PC-3 (cell line): ENCODE data around the gene HDGF. TPM values are rescaled to one million over a fixed set of nuclear protein-coding genes. Genes with fewer than 3 reads are reported as not detected.

ENCODE experiments used
- ATAC-seq: fragments of 200-7000 bp; cut with Tn5 transposase; 2 replicates; pipeline ENCODE4 v1.9.1; 2020; ENCODE audit warnings: mild to moderate bottlenecking, moderate library complexity
- BruUV-seq: library from RNA; stranded (reverse); fragments of 400-500 nt; replicated peaks from 2 replicates; lab custom pipeline; 2021; lab: Mats Ljungman, UMichigan
- CTCF ChIA-PET: fragments of 300-600 bp; sonication (Branson Sonifier 250); formaldehyde crosslinking; loops from one replicate; lab custom pipeline; 2022; ENCODE audit warnings: antibody characterized with exemption; lab: Charles Lee
- POLR2A ChIA-PET: fragments of 300-600 bp; sonication (Branson Sonifier 250); formaldehyde crosslinking; loops from one replicate; lab custom pipeline; 2022; ENCODE audit warnings: antibody characterized with exemption; ENCODE audit not compliant: unreplicated experiment; lab: Charles Lee
- DNase-seq: peaks from one replicate; pipeline ENCODE4 v3.0.0-alpha.2; 2015
- H2AFZ ChIP-seq: fragments of 300-600 bp; sonication (generic); 2 replicates; pipeline ENCODE4 v1.6.0; 2016; ENCODE audit warnings: antibody characterized with exemption, low read length
- H3F3A ChIP-seq: fragments of 300-600 bp; sonication (generic); one replicate; pipeline ENCODE4 v1.6.0; 2017; ENCODE audit warnings: antibody characterized with exemption, low read length, control low read depth, mild to moderate bottlenecking; ENCODE audit not compliant: unreplicated experiment
- H3K27ac ChIP-seq: fragments of 300-600 bp; sonication (generic); 2 replicates; pipeline ENCODE4 v1.5.1; 2016; ENCODE audit warnings: mild to moderate bottlenecking, low read length
- H3K27me3 ChIP-seq: fragments of 300-600 bp; sonication (generic); 2 replicates; pipeline ENCODE4 v1.6.1; 2016; ENCODE audit warnings: low read length, mixed read lengths
- H3K36me3 ChIP-seq: fragments of 300-600 bp; sonication (generic); 2 replicates; pipeline ENCODE4 v1.6.1; 2016; ENCODE audit warnings: low read depth, mixed run types, low read length, mixed read lengths
- H3K4me1 ChIP-seq: fragments of 300-600 bp; sonication (generic); 2 replicates; pipeline ENCODE4 v1.5.1; 2016; ENCODE audit warnings: low read length; ENCODE audit not compliant: insufficient read depth
- H3K4me2 ChIP-seq: fragments of 300-600 bp; sonication (generic); 2 replicates; pipeline ENCODE4 v1.6.0; 2016; ENCODE audit warnings: low read length
- H3K4me3 ChIP-seq: fragments of 300-600 bp; sonication (generic); 2 replicates; pipeline ENCODE4 v1.5.1; 2016; ENCODE audit warnings: mild to moderate bottlenecking, low read length, mixed read lengths
- H3K79me2 ChIP-seq: fragments of 300-600 bp; sonication (generic); 2 replicates; pipeline ENCODE4 v1.6.1; 2017; ENCODE audit warnings: low read length, mixed read lengths
- H3K9ac ChIP-seq: fragments of 300-600 bp; sonication (generic); 2 replicates; pipeline ENCODE4 v1.6.0; 2016; ENCODE audit warnings: mild to moderate bottlenecking, low read length
- H3K9me2 ChIP-seq: fragments of 300-600 bp; sonication (generic); replicated peaks from 2 replicates; pipeline ENCODE4 v1.6.1; 2016; ENCODE audit warnings: mixed run types, low read length, mixed read lengths
- H3K9me3 ChIP-seq: fragments of 300-600 bp; sonication (generic); 2 replicates; pipeline ENCODE4 v1.6.1; 2016; ENCODE audit warnings: low read length, mixed read lengths
- H4K20me1 ChIP-seq: fragments of 300-600 bp; sonication (generic); 2 replicates; pipeline ENCODE4 v1.6.1; 2016; ENCODE audit warnings: low read length, mixed read lengths
- EZH2 ChIP-seq: fragments of 300-600 bp; sonication (generic); IDR thresholded peaks from one replicate; pipeline ENCODE4 v1.6.1; 2017; ENCODE audit warnings: antibody characterized with exemption, mild to moderate bottlenecking, low read length; ENCODE audit not compliant: unreplicated experiment
- EZH2phosphoT487 ChIP-seq: fragments of 300-600 bp; sonication (generic); IDR thresholded peaks from 2 replicates; pipeline ENCODE4 v1.6.1; 2018; ENCODE audit warnings: mild to moderate bottlenecking, antibody characterized with exemption, low read length, borderline replicate concordance
- intact Hi-C: fragments of 100-400 bp; cut with micrococcal nuclease; formaldehyde crosslinking; loops from 2 replicates; pipeline ENCODE4 v1.9.0; 2023
- total RNA-seq: library from RNA; depleted of rRNA; stranded (reverse); fragments of >200 nt; gene quantifications from 2 replicates; pipeline ENCODE4 v1.2.3, GENCODE V29; 2014
- TF ChIP-seq, protein P1 (sequence below): fragments of 300-600 bp; sonication (generic); conservative IDR thresholded peaks from 2 replicates; pipeline ENCODE4 v1.5.1; 2017; ENCODE audit warnings: antibody characterized with exemption, low read depth, mild to moderate bottlenecking, low read length

HDGF gene
- total RNA-seq, 1 experiment from 2014 or later: 586 TPM

DNA sequence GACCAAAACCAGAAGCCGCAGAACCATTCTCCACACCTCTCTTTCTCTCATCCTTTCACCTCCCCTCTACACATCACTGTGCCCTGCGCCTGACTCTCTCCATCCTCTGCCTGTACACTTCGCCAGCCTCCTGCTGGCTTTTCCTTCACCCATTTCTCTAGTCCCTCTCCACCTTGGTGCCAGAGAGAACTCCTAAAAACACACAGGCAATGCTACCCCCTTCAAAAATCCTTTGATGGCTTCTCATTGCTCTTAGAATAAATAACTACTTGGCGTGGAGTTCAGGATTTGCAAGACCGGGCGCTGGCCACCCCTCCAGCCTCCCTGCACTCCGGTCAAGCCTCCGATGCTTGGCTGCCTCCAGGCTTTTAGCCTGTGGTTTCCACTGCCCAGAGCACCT lies 54.7 kb downstream of the HDGF start:
- intact Hi-C loops: no loop called here
- ATAC-seq (no peak), DNase-seq (no peak)
- Histone ChIP-seq H3K27ac (no peak overlapping the region), H3F3A (peaks cover 8% of the 10 kb centered on the region), H2AFZ (no peak overlapping the region), H3K9me3 (no peaks in the 10 kb centered on the region), H3K4me1 (peaks cover 30% of the 10 kb centered on the region), H3K4me3 (no peak overlapping the region), H3K27me3 (no peaks in the 10 kb centered on the region), H3K9ac (no peak overlapping the region), H4K20me1 (no peaks in the 10 kb centered on the region), H3K4me2 (no peak overlapping the region), H3K79me2 (no peaks in the 10 kb centered on the region), H3K36me3 (no peaks in the 10 kb centered on the region; the same call in 1 of the 2 replicates), H3K9me2 (no peaks in the 10 kb centered on the region)
- no TSS peak for BruUV-seq
- TF ChIP-seq EZH2: no peak
- ChIA-PET POLR2A (no interaction called here), CTCF (no interaction called here)

DNA sequence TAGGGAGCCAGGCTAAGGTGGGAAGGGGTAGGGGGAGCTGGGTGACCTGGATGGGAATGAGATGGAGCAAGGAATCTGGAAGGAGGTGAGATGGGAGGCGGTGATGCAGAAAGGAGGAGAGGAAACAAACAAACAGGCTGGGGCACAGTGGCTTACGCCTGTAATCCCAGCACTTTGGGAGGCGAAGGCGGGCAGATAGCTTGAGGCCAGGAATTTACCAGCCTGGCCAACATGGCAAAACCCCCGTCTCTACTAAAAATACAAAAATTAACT lies 56.8 kb downstream of the HDGF start:
- no peaks in the 10 kb centered on the region for H4K20me1 ChIP-seq
- no peaks in the 10 kb centered on the region for H3K36me3 ChIP-seq
- POLR2A ChIA-PET: no interaction called here
- no peak overlapping the region for H3K4me3 ChIP-seq
- H3K27me3 ChIP-seq: no peaks in the 10 kb centered on the region
- H3K4me2 ChIP-seq: peak overlapping the region; percentile 67
- no TSS peak for BruUV-seq
- no peaks in the 10 kb centered on the region for H3K79me2 ChIP-seq
- no peaks in the 10 kb centered on the region for H3K9me2 ChIP-seq
- ATAC-seq: no peak
- H3K9ac ChIP-seq: no peak overlapping the region
- H3F3A ChIP-seq: peaks cover 8% of the 10 kb centered on the region
- H2AFZ ChIP-seq: peak overlapping the region; percentile 48
- TF ChIP-seq EZH2phosphoT487: no peak
- TF ChIP-seq, protein P1, sequence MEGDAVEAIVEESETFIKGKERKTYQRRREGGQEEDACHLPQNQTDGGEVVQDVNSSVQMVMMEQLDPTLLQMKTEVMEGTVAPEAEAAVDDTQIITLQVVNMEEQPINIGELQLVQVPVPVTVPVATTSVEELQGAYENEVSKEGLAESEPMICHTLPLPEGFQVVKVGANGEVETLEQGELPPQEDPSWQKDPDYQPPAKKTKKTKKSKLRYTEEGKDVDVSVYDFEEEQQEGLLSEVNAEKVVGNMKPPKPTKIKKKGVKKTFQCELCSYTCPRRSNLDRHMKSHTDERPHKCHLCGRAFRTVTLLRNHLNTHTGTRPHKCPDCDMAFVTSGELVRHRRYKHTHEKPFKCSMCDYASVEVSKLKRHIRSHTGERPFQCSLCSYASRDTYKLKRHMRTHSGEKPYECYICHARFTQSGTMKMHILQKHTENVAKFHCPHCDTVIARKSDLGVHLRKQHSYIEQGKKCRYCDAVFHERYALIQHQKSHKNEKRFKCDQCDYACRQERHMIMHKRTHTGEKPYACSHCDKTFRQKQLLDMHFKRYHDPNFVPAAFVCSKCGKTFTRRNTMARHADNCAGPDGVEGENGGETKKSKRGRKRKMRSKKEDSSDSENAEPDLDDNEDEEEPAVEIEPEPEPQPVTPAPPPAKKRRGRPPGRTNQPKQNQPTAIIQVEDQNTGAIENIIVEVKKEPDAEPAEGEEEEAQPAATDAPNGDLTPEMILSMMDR: no peak
- no peak for TF ChIP-seq EZH2
- CTCF ChIA-PET: no interaction called here
- DNase-seq: no peak
- intact Hi-C loops: no loop called here
- peak overlapping the region; percentile 75 for H3K27ac ChIP-seq
- peaks cover 47% of the 10 kb centered on the region for H3K4me1 ChIP-seq
- H3K9me3 ChIP-seq: no peaks in the 10 kb centered on the region

DNA sequence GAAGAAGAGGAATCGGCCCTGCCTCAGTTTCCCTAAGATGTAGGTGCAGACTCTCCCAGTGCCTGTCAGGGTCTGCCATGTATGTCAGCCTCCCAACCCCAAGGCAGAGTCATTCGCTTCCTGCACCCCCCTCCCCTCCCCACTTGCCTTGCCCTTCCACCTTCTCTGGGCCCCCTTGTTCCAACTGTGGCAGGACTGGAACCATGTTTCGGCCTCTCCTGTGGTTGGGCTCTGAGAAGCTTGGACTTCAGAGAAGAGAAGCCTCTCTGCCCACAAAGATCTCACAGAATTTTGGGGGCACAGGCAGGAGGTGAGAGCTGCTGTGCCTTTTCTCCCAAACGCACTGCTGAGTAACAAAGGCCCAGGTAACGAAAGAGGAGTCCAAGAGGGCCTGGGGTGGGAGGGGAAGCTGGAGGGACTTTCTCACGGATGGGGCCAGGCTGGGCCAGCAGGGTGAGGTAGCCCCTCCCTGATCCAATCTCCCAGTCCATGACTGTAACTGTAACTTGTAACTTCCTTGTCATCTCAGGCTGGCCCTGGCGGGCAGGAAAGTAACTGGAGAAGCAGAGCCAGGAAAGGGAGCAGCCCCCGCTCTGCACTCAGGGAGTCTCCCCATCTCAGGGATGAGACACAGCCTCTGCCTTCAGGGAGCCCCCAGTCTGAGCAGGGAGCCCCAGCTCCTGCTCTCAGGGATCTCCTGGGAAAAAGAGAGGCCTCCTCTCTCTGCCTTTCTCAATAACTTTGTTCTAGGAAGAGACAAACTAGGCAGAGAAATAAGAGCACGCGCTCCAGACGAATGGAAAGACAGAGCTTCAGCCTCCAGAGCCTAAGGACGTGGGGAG lies 57.4 kb downstream of the HDGF start:
- peak overlapping the region; percentile 48 for H2AFZ ChIP-seq

More for the DNA sequence above, 57.4 kb downstream of the HDGF start:
- Histone ChIP-seq H3K27ac (peak overlapping the region; percentile 75), H3F3A (peaks cover 8% of the 10 kb centered on the region), H3K4me3 (no peak overlapping the region), H3K36me3 (no peaks in the 10 kb centered on the region), H3K4me2 (peak overlapping the region; percentile 67), H4K20me1 (no peaks in the 10 kb centered on the region), H3K27me3 (no peaks in the 10 kb centered on the region), H3K9me3 (no peaks in the 10 kb centered on the region), H3K9ac (peak overlapping the region; percentile 40), H3K4me1 (peaks cover 51% of the 10 kb centered on the region), H3K9me2 (no peaks in the 10 kb centered on the region), H3K79me2 (no peaks in the 10 kb centered on the region)
- ChIA-PET CTCF (interaction anchor here (0.5 to 1.0 kb wide), 2 partner anchors 32 to 235 kb away, joined by 6 to 15 read pairs; no protein-coding TSS in a partner anchor), POLR2A (interaction anchor here (0.5 kb wide), 1 partner anchor 17 kb away, joined by 14 read pairs; no protein-coding TSS in a partner anchor)
- BruUV-seq: no TSS peak
- intact Hi-C loops: no loop called here
- DNase-seq (peak; percentile 75), ATAC-seq (peak; percentile 60)
- TF ChIP-seq EZH2 (no peak), EZH2phosphoT487 (no peak)
- TF ChIP-seq, protein P1: no peak
